HG02885 (cell line): ENCODE results near the gene PRTN3.
"Not testable (repeated sequence)": the region's sequence is repeated elsewhere in the genome, so short reads cannot be mapped to it uniquely, and the experiment has no call there.

Source experiments
- ATAC-seq: cut with Tn5 transposase; IDR thresholded peaks from one replicate; pipeline ENCODE4 v1.9.1; 2021; ENCODE audit warnings: mild to moderate bottlenecking; ENCODE audit not compliant: unreplicated experiment, poor library complexity

PRTN3 gene

GRCh38 chr19:843180-843835 is 2.5 kb downstream of the PRTN3 start:
- no peak for ATAC-seq

- no peak for ATAC-seq
Measured at GRCh38 chr19:843836-844545, 3.2 kb downstream of the PRTN3 start.

GRCh38 chr19:844546-844971 is 3.8 kb downstream of the PRTN3 start:
- ATAC-seq, result no peak

DNA sequence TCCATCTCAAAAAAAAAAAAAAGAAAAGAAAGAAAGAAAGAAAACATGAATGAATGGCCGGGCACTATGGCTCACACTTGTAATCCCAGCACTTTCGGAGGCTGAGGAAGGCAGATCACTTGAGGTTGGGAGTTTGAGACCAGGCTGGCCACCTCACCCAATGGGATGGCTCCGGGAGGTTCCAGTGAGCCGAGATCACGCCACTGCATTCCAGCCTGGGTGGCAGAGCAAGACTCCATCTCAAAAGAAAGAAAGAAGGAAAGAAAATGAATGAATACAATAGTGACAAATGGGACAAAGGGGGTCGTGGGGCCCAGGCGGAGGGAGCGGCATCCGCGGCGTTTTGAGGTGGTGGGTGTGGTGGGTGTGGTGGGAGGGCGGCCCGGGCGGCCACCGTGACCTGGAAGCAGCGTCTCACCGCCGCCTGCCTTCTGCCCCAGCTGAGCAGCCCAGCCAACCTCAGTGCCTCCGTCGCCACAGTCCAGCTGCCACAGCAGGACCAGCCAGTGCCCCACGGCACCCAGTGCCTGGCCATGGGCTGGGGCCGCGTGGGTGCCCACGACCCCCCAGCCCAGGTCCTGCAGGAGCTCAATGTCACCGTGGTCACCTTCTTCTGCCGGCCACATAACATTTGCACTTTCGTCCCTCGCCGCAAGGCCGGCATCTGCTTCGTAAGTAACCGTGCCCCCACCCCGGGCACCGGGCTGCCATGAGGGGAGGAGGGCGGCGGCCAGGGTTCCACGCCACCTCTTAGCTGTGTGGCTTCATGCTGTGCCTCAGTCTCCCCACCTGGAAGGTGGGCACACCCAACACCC is 5.1 kb downstream of the PRTN3 start:
- no peak for ATAC-seq

GRCh38 chr19:848386-848921 is 7.7 kb downstream of the PRTN3 start:
- no peak for ATAC-seq

DNA sequence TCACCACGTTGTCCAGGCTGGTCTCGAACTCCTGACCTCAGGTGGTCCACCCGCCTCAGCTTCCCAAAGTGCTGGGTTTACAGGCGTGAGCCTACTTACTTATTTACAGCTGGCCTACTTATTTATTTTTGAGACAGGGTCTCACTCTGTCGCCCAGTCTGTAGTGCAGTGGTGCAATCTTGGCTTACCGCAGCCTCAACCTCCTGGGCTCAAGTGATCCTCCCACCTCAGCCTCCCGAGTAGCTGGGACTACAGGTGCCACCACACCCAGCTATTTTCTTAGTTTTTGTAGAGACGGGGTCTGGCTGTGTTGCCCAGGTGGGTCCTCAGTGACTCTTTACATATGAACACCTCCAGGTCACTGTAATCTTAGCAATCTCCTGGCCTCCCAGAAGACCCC is 8.4 kb downstream of the PRTN3 start:
- ATAC-seq, result not testable (repeated sequence)

GRCh38 chr19:850221-850978 is 9.6 kb downstream of the PRTN3 start:
- no peak for ATAC-seq

DNA sequence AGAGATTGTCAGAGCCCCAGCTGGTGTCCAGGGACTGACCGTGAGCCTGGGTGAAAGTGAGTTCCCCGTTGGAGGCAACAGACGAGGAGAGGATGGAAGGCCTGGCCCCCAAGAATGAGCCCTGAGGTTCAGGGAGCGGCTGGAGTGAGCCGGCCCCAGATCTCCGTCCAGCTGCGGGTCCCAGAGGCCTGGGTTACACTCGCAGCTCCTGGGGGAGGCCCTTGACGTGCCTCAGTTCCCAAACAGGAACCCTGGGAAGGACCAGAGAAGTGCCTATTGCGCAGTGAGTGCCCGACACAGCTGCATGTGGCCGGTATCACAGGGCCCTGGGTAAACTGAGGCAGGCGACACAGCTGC is 10.2 kb downstream of the PRTN3 start:
- no peak for ATAC-seq

DNA sequence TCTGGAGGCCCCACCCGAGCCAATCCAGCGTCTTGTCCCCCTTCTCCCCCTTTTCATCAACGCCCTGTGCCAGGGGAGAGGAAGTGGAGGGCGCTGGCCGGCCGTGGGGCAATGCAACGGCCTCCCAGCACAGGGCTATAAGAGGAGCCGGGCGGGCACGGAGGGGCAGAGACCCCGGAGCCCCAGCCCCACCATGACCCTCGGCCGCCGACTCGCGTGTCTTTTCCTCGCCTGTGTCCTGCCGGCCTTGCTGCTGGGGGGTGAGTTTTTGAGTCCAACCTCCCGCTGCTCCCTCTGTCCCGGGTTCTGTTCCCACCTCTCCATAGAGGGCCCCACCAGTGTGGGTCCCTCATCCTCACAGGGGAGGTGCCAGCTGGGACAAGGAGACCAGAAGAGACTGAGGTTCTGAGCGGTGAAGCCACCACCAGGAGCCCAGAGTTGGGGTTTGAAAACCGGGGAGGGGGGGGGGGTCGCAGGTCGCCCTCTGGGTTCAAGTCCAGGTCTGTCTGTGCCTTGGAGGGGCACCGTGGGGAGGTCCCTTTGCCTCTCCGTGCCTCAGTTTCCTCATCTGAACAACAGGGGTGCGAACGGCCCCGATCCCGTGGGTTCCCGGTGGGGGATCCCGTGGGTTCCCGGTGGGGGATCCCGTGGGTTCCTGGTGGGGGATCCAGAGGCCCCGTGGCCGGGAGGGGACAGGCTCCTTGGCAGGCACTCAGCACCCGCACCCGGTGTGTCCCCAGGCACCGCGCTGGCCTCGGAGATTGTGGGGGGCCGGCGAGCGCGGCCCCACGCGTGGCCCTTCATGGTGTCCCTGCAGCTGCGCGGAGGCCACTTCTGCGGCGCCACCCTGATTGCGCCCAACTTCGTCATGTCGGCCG is 11.6 kb downstream of the PRTN3 start, which contains the start of gene ELANE:
TSS of gene ELANE (plus strand) at position 168 of the 878 bp plus-strand sequence. CDS start at position 194, 26 bp downstream.
- ATAC-seq, result no peak

GRCh38 chr19:853014-853585 is 12.3 kb downstream of the PRTN3 start:
- no peak for ATAC-seq

DNA sequence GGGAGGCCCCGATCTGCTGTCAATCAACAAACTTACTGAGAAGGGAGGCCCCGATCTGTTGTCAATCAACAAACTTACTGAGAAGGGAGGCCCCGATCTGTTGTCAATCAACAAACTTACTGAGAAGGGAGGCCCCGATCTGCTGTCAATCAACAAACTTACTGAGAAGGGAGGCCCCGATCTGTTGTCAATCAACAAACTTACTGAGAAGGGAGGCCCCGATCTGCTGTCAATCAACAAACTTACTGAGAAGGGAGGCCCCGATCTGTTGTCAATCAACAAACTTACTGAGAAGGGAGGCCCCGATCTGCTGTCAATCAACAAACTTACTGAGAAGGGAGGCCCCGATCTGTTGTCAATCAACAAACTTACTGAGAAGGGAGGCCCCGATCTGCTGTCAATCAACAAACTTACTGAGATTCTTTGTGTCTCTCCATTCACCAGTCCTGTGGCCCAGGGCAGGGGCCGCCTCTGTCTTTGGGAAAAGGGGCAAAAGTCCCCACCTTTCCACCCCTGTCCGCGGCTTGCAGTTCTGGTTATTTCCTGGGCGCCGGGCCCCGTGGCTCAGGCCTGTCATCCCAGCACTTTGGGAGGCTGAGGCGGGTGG is 12.9 kb downstream of the PRTN3 start:
- ATAC-seq, result not testable (repeated sequence)

DNA sequence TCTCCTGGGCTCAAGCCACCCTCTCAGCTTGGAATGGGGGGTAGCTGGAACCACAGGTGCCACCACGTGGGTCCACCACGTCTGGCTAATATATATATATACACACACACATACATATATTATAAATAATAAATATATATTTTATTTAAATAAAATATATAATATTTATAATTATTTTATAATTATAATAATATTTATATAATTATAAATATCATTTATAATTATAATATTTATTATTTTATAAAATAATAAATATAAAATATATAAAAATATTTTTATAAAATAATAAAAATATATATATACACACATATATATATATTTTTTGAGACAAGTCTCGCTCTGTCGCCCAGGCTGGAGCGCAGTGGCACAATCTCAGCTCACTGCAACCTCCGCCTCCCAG is 13.8 kb downstream of the PRTN3 start:
- ATAC-seq, result no peak

DNA sequence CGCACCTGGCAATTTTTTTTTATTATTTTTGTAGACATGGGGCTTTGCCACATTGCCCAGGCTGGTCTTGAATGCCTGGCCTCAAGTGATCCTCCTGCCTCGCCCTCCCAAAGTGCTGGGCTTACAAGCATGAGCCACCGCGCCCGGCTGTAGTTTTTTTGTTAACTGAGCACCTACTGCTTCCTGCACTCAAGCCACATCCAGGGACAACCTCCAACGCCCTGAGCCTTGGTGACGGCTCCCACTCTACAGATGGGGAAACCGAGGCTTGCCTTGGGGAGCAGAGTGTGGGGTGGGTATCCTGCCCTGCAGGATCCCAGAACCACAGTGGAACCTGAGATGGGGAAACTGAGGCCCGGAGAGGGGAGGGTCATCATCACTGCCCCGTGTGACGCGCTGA is 14.3 kb downstream of the PRTN3 start:
- no peak for ATAC-seq

DNA sequence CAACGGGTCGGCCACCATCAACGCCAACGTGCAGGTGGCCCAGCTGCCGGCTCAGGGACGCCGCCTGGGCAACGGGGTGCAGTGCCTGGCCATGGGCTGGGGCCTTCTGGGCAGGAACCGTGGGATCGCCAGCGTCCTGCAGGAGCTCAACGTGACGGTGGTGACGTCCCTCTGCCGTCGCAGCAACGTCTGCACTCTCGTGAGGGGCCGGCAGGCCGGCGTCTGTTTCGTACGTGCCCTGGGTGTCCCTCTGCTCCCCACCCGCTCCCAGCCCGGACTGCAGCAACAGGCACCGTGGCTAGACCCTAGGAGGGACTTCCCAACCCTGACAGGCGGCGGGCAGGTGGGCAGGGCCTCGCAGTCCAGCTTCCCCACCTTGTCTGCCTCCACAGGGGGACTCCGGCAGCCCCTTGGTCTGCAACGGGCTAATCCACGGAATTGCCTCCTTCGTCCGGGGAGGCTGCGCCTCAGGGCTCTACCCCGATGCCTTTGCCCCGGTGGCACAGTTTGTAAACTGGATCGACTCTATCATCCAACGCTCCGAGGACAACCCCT is 14.8 kb downstream of the PRTN3 start:
- ATAC-seq, result no peak

- ATAC-seq, result no peak
Measured at GRCh38 chr19:858284-858683, 17.5 kb downstream of the PRTN3 start.

DNA sequence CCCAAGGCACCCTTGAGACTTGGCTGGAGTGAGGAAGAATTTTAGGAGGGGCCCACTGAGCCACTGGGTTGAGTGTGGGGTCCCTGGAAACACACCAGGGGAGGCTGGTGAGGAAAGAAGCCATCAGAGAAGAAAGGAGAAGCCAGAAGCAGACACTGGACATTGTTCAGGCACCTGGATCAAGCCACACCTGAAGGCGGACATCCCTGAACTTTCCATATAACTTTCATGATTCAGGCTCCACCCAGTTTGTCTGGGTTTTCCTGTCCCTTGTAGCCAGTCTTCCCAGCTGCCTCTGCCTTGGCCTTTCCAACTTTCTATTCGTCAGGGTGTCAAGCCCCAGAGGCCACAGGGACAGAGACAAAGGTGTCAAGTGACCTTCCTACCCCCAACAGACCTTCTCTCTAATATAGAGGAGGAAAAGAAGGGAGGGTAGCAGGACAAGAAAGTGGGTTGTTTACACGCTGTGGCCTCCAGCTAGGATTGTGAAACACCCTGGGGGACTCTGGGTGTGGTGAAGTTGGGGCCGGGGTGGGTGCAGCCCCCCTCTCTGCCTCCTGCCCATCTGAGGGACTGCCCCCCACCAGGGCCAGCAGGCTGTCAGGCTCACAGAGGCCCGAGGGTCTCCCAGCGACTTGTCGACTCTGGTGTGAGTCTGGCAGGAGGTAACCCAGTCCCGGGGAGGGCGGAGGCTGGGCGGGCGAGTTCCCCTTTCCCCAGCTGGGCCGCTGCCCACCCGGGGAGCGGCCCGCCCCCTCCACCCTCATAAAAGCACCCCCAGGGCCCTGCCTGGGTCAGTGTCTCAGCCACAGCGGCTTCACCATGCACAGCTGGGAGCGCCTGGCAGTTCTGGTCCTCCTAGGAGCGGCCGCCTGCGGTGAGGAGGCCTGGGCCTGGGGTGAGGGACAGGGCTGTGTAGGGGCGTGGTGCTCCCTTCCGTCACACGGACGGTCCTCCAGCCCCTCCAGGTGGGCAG is 18.4 kb downstream of the PRTN3 start, which contains the start of gene CFD:
TSS of gene CFD (plus strand) at position 797 of the 976 bp plus-strand sequence. CDS start at position 823, 26 bp downstream.
- ATAC-seq, result no peak
